Testis (tissue), 3 donors: Measurements from ENCODE around the gene GALNT18. TPM values are rescaled to one million over a fixed set of nuclear protein-coding genes. Genes with fewer than 3 reads are reported as not detected.
A peak's percentile ranks its signal among the peaks of the same experiment; 100 is the strongest.

Source experiments
- DNase-seq: peaks from one replicate; pipeline ENCODE4 v3.0.0-alpha.2; 2019
- H3K27ac ChIP-seq, 2 donors: fragments of 200-600 bp; sonication (generic); one replicate each; pipeline ENCODE4 v1.5.1; 2019
- H3K27me3 ChIP-seq: fragments of 200-600 bp; sonication (generic); one replicate; pipeline ENCODE4 v1.5.1; 2019
- H3K36me3 ChIP-seq: fragments of 200-600 bp; sonication (generic); one replicate; pipeline ENCODE4 v1.5.1; 2017; ENCODE audit warnings: low read depth; ENCODE audit errors: missing control alignments
- H3K4me1 ChIP-seq: fragments of 200-600 bp; sonication (generic); one replicate; pipeline ENCODE4 v1.5.1; 2019
- H3K4me3 ChIP-seq, 2 donors: fragments of 200-600 bp; sonication (generic); one replicate each; pipeline ENCODE4 v1.5.1; 2017 to 2019
- H3K9me3 ChIP-seq: fragments of 200-600 bp; sonication (generic); one replicate; pipeline ENCODE4 v1.5.1; 2017
- CTCF ChIP-seq, 3 experiments: fragments of 450-650 bp in 2 of 3; fragments of 200-600 bp in 1 of 3; sonication (generic) in 1 of 3; IDR thresholded peaks; one replicate each; pipeline ENCODE4 v1.5.1; 2016 to 2019; ENCODE audit warnings: antibody characterized with exemption in 3 of 3, mild to moderate bottlenecking in 2 of 3, moderate library complexity in 1 of 3
- POLR2A ChIP-seq: fragments of 450-650 bp; IDR thresholded peaks from one replicate; pipeline ENCODE4 v1.6.1; 2017; ENCODE audit warnings: antibody characterized with exemption, mild to moderate bottlenecking, moderate library complexity
- WGBS, 2 donors: methylation state at CpG; one replicate each; pipeline ENCODE4 v1.1.5; 2018; 5-methylcytosine and 5-hydroxymethylcytosine counted together
- intact Hi-C: fragments of 100-400 bp; cut with DNase I; formaldehyde crosslinking; loops from one replicate; pipeline ENCODE4 v1.15.1; 2023; ENCODE audit warnings: low total_unique reads
- polyA plus RNA-seq: library from polyadenylated mRNA; stranded (reverse); fragments of 350-450 nt; fragmentation: Illumina TruSeq; extraction: RNeasy Lipid Tissue Mini Kit (QIAGEN cat#74804); gene quantifications from one replicate; pipeline ENCODE4 v1.2.3, GENCODE V29; 2014; ENCODE audit warnings: low read depth, low replicate concordance; ENCODE audit not compliant: insufficient read depth
- total RNA-seq, 2 donors: library from RNA; depleted of rRNA; stranded (reverse); fragments of >200 nt; gene quantifications; one replicate each; pipeline ENCODE4 v1.2.3, GENCODE V29; 2016

Gene GALNT18
- total and polyA plus RNA-seq, 3 donors from 2014 or later, result 39.2 to 106 (median 73.9) TPM

GRCh38 chr11:11244470-11245080 lies 377.2 kb downstream of the GALNT18 start:
- TF ChIP-seq POLR2A, result no peak
- no peak for TF ChIP-seq CTCF (IDR thresholded peaks at IDR 0.05)
- no peaks in the 10 kb centered on the region for H3K27me3 ChIP-seq
- H3K9me3 ChIP-seq, result no peaks in the 10 kb centered on the region
- H3K4me1 ChIP-seq, result peaks cover 4% of the 10 kb centered on the region
- H3K4me3 ChIP-seq, result no peak overlapping the region
- H3K36me3 ChIP-seq, result no peaks in the 10 kb centered on the region
- intact Hi-C loops, result no loop called here
- WGBS, 2 donors, result 68 to 80% methylated on average over 2 of the region's 2 CpGs
- no peak for DNase-seq
- H3K27ac ChIP-seq, result no peak overlapping the region

GRCh38 chr11:11243590-11244469 lies 378.0 kb downstream of the GALNT18 start:
- intact Hi-C loops, result no loop called here
- no peaks in the 10 kb centered on the region for H3K36me3 ChIP-seq
- H3K4me1 ChIP-seq, result peaks cover 4% of the 10 kb centered on the region
- TF ChIP-seq POLR2A (no peak), CTCF (IDR thresholded peaks at IDR 0.05) (no peak)
- H3K27me3 ChIP-seq, result no peaks in the 10 kb centered on the region
- H3K27ac ChIP-seq, result no peak overlapping the region
- 38 to 43% methylated on average over 9 of the region's 9 CpGs for WGBS, 2 donors
- no peaks in the 10 kb centered on the region for H3K9me3 ChIP-seq
- DNase-seq, result peak; percentile 52
- no peak overlapping the region for H3K4me3 ChIP-seq

GRCh38 chr11:11243209-11243589 lies 378.6 kb downstream of the GALNT18 start:
- Histone ChIP-seq H3K4me3 (no peak overlapping the region), H3K27ac (no peak overlapping the region), H3K27me3 (no peaks in the 10 kb centered on the region), H3K9me3 (no peaks in the 10 kb centered on the region), H3K36me3 (no peaks in the 10 kb centered on the region), H3K4me1 (peaks cover 4% of the 10 kb centered on the region)
- intact Hi-C loops, result no loop called here
- whole genome bisulfite sequencing, 2 donors, result 43 to 67% methylated on average over 6 of the region's 6 CpGs
- no peak for TF ChIP-seq CTCF (IDR thresholded peaks at IDR 0.05)
- no peak for TF ChIP-seq POLR2A
- DNase-seq, result peak; percentile 17

GRCh38 chr11:11241284-11241683 lies 380.5 kb downstream of the GALNT18 start:
- no peaks in the 10 kb centered on the region for H3K9me3 ChIP-seq
- no peak overlapping the region for H3K4me3 ChIP-seq
- H3K36me3 ChIP-seq, result no peaks in the 10 kb centered on the region
- WGBS, 2 donors, result 79 to 80% methylated on average over 2 of the region's 2 CpGs
- TF ChIP-seq CTCF (IDR thresholded peaks at IDR 0.05) (no peak), POLR2A (no peak)
- DNase-seq, result no peak
- no peaks in the 10 kb centered on the region for H3K27me3 ChIP-seq
- intact Hi-C loops, result no loop called here
- peaks cover 4% of the 10 kb centered on the region for H3K4me1 ChIP-seq
- no peak overlapping the region for H3K27ac ChIP-seq
